ENCODE measurements around the gene ANKRD52.

Gene ANKRD52

DNA sequence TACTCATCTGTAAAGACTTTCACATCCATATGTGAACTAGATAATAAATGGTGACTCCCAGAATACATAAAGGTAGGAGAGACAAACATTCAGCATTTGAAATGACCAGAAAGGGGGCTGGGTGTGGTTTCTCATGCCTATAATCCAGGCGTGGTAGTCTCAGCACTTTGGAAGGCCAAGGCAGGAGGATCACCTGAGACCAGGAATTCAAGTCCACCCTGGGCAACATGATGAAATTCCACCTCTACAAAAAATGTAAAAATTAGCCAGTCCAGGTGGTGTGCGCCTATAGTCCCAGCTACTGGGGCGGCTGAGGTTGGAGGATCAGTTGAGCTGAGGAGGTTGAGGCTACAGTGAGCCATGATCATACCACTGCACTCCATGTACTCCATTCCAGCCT lies 46.1 kb upstream of the ANKRD52 start:
- Histone ChIP-seq H2AFZ (ENCODE audit: low read depth, low read length, severe bottlenecking) (no peak overlapping the region), H3K4me3 (ENCODE audit: insufficient read depth, low read length, poor library complexity, severe bottlenecking) (no peak overlapping the region), H3K36me3 (ENCODE audit: low read length) (peaks cover 8% of the 10 kb centered on the region; the same call in 1 of the 2 replicates), H3K9me2 (replicated peaks; ENCODE audit: insufficient read depth, low read length) (no peaks in the 10 kb centered on the region), H3K27ac (ENCODE audit: low read depth, low read length) (no peak overlapping the region), H3K4me2 (ENCODE audit: low read depth, low read length, poor library complexity, severe bottlenecking) (no peak overlapping the region), H3K79me2 (ENCODE audit: insufficient read depth, low read length) (peaks cover 10% of the 10 kb centered on the region), H4K20me1 (ENCODE audit: low read depth, low read length) (no peaks in the 10 kb centered on the region), H3K27me3 (ENCODE audit: low read length) (no peaks in the 10 kb centered on the region), H3F3A (ENCODE audit: insufficient read depth) (peaks cover 20% of the 10 kb centered on the region), H3K9me3 (ENCODE audit: insufficient read depth, low read length) (no peaks in the 10 kb centered on the region), H3K9ac (ENCODE audit: low read length) (no peak overlapping the region)
- TF ChIP-seq, protein P1, sequence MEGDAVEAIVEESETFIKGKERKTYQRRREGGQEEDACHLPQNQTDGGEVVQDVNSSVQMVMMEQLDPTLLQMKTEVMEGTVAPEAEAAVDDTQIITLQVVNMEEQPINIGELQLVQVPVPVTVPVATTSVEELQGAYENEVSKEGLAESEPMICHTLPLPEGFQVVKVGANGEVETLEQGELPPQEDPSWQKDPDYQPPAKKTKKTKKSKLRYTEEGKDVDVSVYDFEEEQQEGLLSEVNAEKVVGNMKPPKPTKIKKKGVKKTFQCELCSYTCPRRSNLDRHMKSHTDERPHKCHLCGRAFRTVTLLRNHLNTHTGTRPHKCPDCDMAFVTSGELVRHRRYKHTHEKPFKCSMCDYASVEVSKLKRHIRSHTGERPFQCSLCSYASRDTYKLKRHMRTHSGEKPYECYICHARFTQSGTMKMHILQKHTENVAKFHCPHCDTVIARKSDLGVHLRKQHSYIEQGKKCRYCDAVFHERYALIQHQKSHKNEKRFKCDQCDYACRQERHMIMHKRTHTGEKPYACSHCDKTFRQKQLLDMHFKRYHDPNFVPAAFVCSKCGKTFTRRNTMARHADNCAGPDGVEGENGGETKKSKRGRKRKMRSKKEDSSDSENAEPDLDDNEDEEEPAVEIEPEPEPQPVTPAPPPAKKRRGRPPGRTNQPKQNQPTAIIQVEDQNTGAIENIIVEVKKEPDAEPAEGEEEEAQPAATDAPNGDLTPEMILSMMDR (IDR thresholded peaks at IDR 0.05; ENCODE audit: insufficient read depth, low read length, poor library complexity, severe bottlenecking), result no peak
- TF ChIP-seq EZH2phosphoT487 (conservative IDR thresholded peaks at IDR 0.05; ENCODE audit: low read length), result no peak

DNA sequence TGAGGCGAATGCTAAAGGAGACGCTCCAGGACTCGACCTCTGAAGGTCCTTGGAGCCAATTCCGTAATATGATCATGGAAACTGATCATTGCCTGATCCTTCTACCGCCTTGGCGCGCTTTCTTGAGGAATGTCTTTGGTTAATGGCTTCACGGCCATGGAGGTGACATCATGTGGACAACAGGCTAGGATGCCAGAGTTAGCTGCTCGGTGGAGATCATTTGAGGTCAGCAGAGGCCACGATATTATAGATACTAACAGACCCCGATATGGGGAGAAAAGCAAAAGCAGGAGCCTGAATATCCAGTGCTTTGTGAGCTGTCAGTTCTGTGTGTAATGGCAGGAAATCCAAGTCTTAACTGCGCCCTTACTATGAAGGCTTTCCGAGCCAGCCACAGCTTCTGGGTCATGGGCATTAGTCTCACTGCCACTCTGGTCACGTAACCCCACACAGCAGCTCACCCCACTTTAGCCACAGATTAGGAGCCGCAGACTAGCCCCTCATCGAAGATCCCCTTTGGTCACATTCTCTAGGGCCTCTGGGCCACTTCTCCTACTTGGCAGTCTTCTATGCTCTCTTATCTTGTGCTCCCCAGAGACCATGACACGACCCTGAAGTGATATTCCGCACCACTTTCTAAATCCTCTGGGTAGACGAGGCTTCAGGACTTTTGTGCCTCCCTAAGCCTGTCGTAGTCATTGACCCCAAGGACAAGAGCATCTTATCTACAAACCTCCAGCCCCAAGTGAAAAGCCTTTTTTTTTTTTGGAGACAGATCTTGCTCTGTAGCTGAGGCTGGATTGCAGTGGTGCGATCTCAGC lies 42.7 kb upstream of the ANKRD52 start:
- Histone ChIP-seq H3K79me2 (ENCODE audit: insufficient read depth, low read length) (peaks cover 44% of the 10 kb centered on the region), H3K9me2 (replicated peaks; ENCODE audit: insufficient read depth, low read length) (no peaks in the 10 kb centered on the region), H3K36me3 (ENCODE audit: low read length) (peaks cover 12% of the 10 kb centered on the region; the same call in 1 of the 2 replicates), H3K4me2 (ENCODE audit: low read depth, low read length, poor library complexity, severe bottlenecking) (peak overlapping the region; percentile 98), H4K20me1 (ENCODE audit: low read depth, low read length) (no peaks in the 10 kb centered on the region), H3K27ac (ENCODE audit: low read depth, low read length) (peak overlapping the region; percentile 77), H3K9ac (ENCODE audit: low read length) (peak overlapping the region; percentile 94), H3K4me3 (ENCODE audit: insufficient read depth, low read length, poor library complexity, severe bottlenecking) (peak overlapping the region; percentile 83), H3K9me3 (ENCODE audit: insufficient read depth, low read length) (no peaks in the 10 kb centered on the region), H3K27me3 (ENCODE audit: low read length) (no peaks in the 10 kb centered on the region), H2AFZ (ENCODE audit: low read depth, low read length, severe bottlenecking) (peak overlapping the region; percentile 61), H3F3A (ENCODE audit: insufficient read depth) (peaks cover 17% of the 10 kb centered on the region)
- TF ChIP-seq, protein P1 (IDR thresholded peaks at IDR 0.05; ENCODE audit: insufficient read depth, low read length, poor library complexity, severe bottlenecking), result no peak
- TF ChIP-seq EZH2phosphoT487 (conservative IDR thresholded peaks at IDR 0.05; ENCODE audit: low read length), result no peak

DNA sequence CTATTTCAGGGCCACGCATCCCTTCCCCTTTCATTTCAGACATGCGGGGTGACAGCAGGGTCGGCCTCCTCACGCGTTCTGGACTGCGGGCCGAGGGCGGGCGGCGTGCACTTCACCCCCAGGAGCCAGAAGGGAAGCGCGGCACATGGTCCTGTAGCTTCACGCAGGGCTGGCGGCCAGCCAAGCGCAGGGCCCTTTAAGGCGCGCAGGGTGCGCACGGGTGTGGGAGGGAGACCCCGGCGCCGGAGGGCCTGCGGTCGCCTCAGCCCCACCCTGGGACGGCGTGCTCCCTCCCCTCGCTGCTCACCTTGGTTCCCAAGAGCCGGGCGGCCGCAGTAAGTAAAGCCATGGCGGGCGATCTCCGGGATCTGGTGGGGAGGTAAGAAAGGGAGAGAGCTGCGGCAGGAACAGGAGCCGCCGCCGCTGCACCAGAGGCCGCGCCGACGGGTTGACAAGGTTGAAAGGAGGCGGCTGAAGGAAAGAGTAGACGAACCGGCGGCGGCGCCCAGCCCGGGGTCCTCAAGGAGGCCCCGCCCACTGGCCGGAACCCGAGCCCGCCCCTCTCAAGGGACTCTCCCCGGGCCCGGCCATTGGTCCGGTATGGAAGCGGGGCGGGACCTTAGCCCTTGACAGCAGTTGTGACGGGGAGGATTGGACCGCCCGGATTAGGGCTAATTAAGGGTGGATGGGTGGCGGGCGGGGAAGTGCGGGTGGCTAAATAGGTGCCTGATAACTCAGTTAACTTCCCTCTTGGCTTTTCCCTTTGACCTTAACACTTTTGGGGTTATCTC lies 41.9 kb upstream of the ANKRD52 start, which contains the start of gene CS:
CS (minus strand) TSS at position 478 of the 791 bp plus-strand sequence; CDS start at position 349, 129 bp downstream.
- H3F3A ChIP-seq (ENCODE audit: insufficient read depth), result peaks cover 9% of the 10 kb centered on the region
- no peaks in the 10 kb centered on the region for H3K27me3 ChIP-seq (ENCODE audit: low read length)
- TF ChIP-seq EZH2phosphoT487 (conservative IDR thresholded peaks at IDR 0.05; ENCODE audit: low read length), result no peak
- TF ChIP-seq, protein P1 (IDR thresholded peaks at IDR 0.05; ENCODE audit: insufficient read depth, low read length, poor library complexity, severe bottlenecking), result no peak
- H3K79me2 ChIP-seq (ENCODE audit: insufficient read depth, low read length), result peaks cover 52% of the 10 kb centered on the region
- peak within 1 kb of the TSS; percentile 98 for H3K4me2 ChIP-seq (ENCODE audit: low read depth, low read length, poor library complexity, severe bottlenecking)
- peak within 1 kb of the TSS; percentile 61 for H2AFZ ChIP-seq (ENCODE audit: low read depth, low read length, severe bottlenecking)
- peak within 1 kb of the TSS; percentile 94 for H3K9ac ChIP-seq (ENCODE audit: low read length)
- peak within 1 kb of the TSS; percentile 77 for H3K27ac ChIP-seq (ENCODE audit: low read depth, low read length)
- peak within 1 kb of the TSS; percentile 94 for H3K4me3 ChIP-seq (ENCODE audit: insufficient read depth, low read length, poor library complexity, severe bottlenecking)
- H3K36me3 ChIP-seq (ENCODE audit: low read length), result peaks cover 12% of the 10 kb centered on the region; the same call in 1 of the 2 replicates
- no peaks in the 10 kb centered on the region for H4K20me1 ChIP-seq (ENCODE audit: low read depth, low read length)
- H3K9me3 ChIP-seq (ENCODE audit: insufficient read depth, low read length), result no peaks in the 10 kb centered on the region
- no peaks in the 10 kb centered on the region for H3K9me2 ChIP-seq (replicated peaks; ENCODE audit: insufficient read depth, low read length)

Data from SU-DHL-6 (cell line).